ENCODE data around the gene IFNL4.

- TF ChIP-seq EZH2 (IDR thresholded peaks at IDR 0.05; ENCODE audit: insufficient read depth, poor library complexity, severe bottlenecking) (no peak), EZH2phosphoT487 (IDR thresholded peaks at IDR 0.05; ENCODE audit: insufficient read depth, low read depth) (no peak)
Observed at GRCh38 chr19:39240421-39240820, 8.2 kb downstream of the IFNL4 start.

Data from GM23248 (cell line).